ENCODE data around the gene LGI1.

- TF ChIP-seq EZH2 (IDR thresholded peaks at IDR 0.05; ENCODE audit: borderline replicate concordance, insufficient read depth, low read length, poor library complexity, severe bottlenecking) (no peak), MXI1 (conservative IDR thresholded peaks at IDR 0.05; ENCODE audit: poor library complexity, severe bottlenecking) (no peak)
Measured at GRCh38 chr10:93799155-93799708, 41.5 kb downstream of the LGI1 start.
